Activated CD4-positive, alpha-beta T cell treated with anti-CD3 and anti-CD28 coated beads for 48 hours (primary cell): ENCODE measurements around the gene EFCAB6.

Experiments
- DNase-seq: peaks from one replicate; pipeline ENCODE4 v3.0.0-alpha.2; 2020

Gene EFCAB6

GRCh38 chr22:43497956-43498855 lies 313.9 kb downstream of the EFCAB6 start:
- no peak for DNase-seq

GRCh38 chr22:43493297-43493696 lies 318.8 kb downstream of the EFCAB6 start:
- no peak for DNase-seq

DNA sequence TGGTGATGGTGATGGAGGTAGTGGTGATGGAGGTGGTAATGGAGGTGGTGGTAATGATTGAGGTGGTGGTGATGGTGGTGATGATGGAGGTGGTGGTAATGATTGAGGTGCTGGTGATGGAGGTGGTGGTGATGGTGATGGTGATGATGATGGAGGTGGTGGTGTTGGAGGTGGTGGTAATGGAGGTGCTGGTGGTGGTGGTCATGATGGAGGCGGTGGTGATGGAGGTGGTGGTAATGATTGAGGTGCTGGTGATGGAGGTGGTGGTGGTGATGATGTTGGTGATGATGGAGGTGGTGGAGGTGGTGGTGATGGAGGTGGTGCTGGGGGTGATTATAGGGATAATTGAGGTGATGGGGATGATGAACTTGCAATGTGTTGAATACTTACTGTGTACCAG lies 320.4 kb downstream of the EFCAB6 start:
- DNase-seq = no peak

GRCh38 chr22:43491177-43491576 lies 320.9 kb downstream of the EFCAB6 start:
- DNase-seq = no peak

- DNase-seq = no peak
Measured at GRCh38 chr22:43490311-43490710, 321.8 kb downstream of the EFCAB6 start.

GRCh38 chr22:43488937-43489336 lies 323.2 kb downstream of the EFCAB6 start:
- DNase-seq = no peak

- no peak for DNase-seq
Measured at GRCh38 chr22:43488031-43488866, 323.9 kb downstream of the EFCAB6 start.

GRCh38 chr22:43487311-43488030 lies 324.6 kb downstream of the EFCAB6 start:
- DNase-seq = no peak

GRCh38 chr22:43485502-43486089 lies 326.5 kb downstream of the EFCAB6 start:
- DNase-seq = no peak

- DNase-seq = no peak
Measured at GRCh38 chr22:43484227-43484626, 327.9 kb downstream of the EFCAB6 start.

GRCh38 chr22:43483669-43484068 lies 328.4 kb downstream of the EFCAB6 start:
- DNase-seq = no peak

GRCh38 chr22:43483266-43483665 lies 328.8 kb downstream of the EFCAB6 start:
- no peak for DNase-seq

- no peak for DNase-seq
Measured at GRCh38 chr22:43482318-43482625, 329.8 kb downstream of the EFCAB6 start.

GRCh38 chr22:43481568-43482317 lies 330.4 kb downstream of the EFCAB6 start:
- DNase-seq = peak; percentile 13

DNA sequence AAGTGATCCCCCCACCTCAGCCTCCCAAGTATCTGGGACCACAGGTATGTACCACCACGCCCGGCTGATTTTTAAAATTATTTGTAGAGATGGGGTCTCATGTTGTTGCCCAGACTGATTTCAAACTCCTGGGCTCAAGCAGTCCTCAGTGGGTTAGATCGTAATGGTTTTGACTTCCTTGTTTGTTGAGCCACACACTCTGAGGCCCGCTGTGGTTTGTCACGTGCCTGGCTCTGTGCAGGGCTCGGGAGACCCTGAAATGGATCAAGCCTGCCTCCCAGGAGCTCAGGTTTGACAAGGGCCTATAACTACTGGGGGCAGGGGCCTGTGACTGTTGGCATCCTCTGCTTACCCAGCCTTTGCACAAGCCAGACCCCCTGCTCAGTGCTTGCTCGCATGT lies 332.1 kb downstream of the EFCAB6 start:
- DNase-seq = no peak

DNA sequence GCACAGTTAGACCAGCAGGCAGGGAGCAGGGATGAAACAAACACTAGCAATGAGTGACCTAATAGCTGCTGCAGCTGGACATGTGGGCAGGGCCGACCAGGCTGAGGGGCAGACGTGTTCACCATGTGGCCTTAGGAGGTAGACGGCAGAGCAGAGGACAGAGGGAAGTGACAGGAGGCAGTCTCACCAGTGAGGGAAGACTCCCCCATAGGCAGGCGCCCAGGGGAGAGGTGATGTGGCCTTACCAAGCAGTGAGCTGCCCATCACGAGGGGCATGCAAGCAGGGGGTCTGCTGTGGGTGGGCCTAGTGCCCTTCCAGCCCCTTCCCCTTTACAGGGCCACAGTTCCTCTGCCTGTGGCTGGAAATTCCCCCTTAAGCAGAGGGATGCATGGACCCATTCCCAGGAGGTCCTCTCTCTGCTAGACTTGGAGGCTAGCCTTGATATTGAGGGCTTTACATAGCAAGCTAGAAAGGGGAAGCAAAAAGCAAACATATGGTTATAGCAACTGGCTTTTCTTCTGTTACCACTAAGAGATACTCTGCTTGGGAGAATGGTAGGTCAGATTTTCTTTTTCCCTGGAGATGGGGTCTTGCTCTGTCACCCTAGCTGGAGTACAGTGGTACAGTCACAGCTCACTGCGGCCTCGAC lies 332.7 kb downstream of the EFCAB6 start:
- no peak for DNase-seq
